ENCODE data around the gene MYH14. TPM values are rescaled to one million over a fixed set of nuclear protein-coding genes. Genes with fewer than 3 reads are reported as not detected.

Gene MYH14
- total and polyA plus RNA-seq, 2 of the 13 experiments (the other 11 are each of a cell fraction or from before 2014, with no cell fraction given) = 5.5 to 5.8 TPM

GRCh38 chr19:50330365-50331078 lies 127.1 kb downstream of the MYH14 start (continued):
- no peak for TF ChIP-seq KDM4B (CRISPR knock-in tag; IDR thresholded peaks at IDR 0.05)
- no peak for TF ChIP-seq HMGXB4 (CRISPR knock-in tag; IDR thresholded peaks at IDR 0.05; ENCODE audit: borderline replicate concordance in 1 of 2, low read depth in 1 of 2)
- TF ChIP-seq RBAK (CRISPR knock-in tag; IDR thresholded peaks at IDR 0.05) = no peak
- no peak for TF ChIP-seq SKIL (CRISPR knock-in tag; IDR thresholded peaks at IDR 0.05; ENCODE audit: borderline replicate concordance)
- TF ChIP-seq, protein P1, sequence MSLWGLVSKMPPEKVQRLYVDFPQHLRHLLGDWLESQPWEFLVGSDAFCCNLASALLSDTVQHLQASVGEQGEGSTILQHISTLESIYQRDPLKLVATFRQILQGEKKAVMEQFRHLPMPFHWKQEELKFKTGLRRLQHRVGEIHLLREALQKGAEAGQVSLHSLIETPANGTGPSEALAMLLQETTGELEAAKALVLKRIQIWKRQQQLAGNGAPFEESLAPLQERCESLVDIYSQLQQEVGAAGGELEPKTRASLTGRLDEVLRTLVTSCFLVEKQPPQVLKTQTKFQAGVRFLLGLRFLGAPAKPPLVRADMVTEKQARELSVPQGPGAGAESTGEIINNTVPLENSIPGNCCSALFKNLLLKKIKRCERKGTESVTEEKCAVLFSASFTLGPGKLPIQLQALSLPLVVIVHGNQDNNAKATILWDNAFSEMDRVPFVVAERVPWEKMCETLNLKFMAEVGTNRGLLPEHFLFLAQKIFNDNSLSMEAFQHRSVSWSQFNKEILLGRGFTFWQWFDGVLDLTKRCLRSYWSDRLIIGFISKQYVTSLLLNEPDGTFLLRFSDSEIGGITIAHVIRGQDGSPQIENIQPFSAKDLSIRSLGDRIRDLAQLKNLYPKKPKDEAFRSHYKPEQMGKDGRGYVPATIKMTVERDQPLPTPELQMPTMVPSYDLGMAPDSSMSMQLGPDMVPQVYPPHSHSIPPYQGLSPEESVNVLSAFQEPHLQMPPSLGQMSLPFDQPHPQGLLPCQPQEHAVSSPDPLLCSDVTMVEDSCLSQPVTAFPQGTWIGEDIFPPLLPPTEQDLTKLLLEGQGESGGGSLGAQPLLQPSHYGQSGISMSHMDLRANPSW (CRISPR knock-in tag; IDR thresholded peaks at IDR 0.05; ENCODE audit: borderline replicate concordance) = no peak
- TF ChIP-seq, protein P2, sequence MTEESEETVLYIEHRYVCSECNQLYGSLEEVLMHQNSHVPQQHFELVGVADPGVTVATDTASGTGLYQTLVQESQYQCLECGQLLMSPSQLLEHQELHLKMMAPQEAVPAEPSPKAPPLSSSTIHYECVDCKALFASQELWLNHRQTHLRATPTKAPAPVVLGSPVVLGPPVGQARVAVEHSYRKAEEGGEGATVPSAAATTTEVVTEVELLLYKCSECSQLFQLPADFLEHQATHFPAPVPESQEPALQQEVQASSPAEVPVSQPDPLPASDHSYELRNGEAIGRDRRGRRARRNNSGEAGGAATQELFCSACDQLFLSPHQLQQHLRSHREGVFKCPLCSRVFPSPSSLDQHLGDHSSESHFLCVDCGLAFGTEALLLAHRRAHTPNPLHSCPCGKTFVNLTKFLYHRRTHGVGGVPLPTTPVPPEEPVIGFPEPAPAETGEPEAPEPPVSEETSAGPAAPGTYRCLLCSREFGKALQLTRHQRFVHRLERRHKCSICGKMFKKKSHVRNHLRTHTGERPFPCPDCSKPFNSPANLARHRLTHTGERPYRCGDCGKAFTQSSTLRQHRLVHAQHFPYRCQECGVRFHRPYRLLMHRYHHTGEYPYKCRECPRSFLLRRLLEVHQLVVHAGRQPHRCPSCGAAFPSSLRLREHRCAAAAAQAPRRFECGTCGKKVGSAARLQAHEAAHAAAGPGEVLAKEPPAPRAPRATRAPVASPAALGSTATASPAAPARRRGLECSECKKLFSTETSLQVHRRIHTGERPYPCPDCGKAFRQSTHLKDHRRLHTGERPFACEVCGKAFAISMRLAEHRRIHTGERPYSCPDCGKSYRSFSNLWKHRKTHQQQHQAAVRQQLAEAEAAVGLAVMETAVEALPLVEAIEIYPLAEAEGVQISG (CRISPR knock-in tag; IDR thresholded peaks at IDR 0.05) = no peak
- no peak for TF ChIP-seq ZNF563 (CRISPR knock-in tag; IDR thresholded peaks at IDR 0.05)
- TF ChIP-seq ZNF234 (CRISPR knock-in tag; conservative IDR thresholded peaks at IDR 0.05) = no peak
- TF ChIP-seq NR2F1 (CRISPR knock-in tag; IDR thresholded peaks at IDR 0.05) = no peak
- TF ChIP-seq, protein P3, sequence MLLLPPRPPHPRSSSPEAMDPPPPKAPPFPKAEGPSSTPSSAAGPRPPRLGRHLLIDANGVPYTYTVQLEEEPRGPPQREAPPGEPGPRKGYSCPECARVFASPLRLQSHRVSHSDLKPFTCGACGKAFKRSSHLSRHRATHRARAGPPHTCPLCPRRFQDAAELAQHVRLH (CRISPR knock-in tag; IDR thresholded peaks at IDR 0.05; ENCODE audit: borderline replicate concordance, low read depth) = peak; percentile 17; the same call in 1 of the 2 replicates
- peak; percentile 35; the same call in 1 of the 2 replicates for TF ChIP-seq NFKB2 (CRISPR knock-in tag; IDR thresholded peaks at IDR 0.05; ENCODE audit: borderline replicate concordance)
- TF ChIP-seq KDM5B (CRISPR knock-in tag; IDR thresholded peaks at IDR 0.05; ENCODE audit: borderline replicate concordance) = 0 out of 2 replicates have a peak, but pooled peaks have one; percentile 30
